HepG2 (cell line): ENCODE results near the gene KCTD14.

ENCODE experiments used
- CHD2 ChIP-seq: IDR thresholded peaks from 2 replicates; pipeline ENCODE4 v1.6.1; 2011; ENCODE audit warnings: low read depth, low read length, improper control_type of control experiment
- CSRNP1 ChIP-seq: sonication (generic); formaldehyde crosslinking; IDR thresholded peaks from 2 replicates; pipeline ENCODE4 v1.8.1; 2023; ENCODE audit warnings: mild to moderate bottlenecking, missing genetic modification reagents
- EZH2 ChIP-seq: conservative IDR thresholded peaks from 2 replicates; pipeline ENCODE4 v1.6.1; 2012; ENCODE audit warnings: mild to moderate bottlenecking, low read depth, low read length, moderate library complexity
- MYNN ChIP-seq: sonication (generic); formaldehyde crosslinking; IDR thresholded peaks from 2 replicates; pipeline ENCODE4 v1.4.0; 2020; ENCODE audit warnings: mild to moderate bottlenecking, low read depth, missing genetic modification reagents
- SIX4 ChIP-seq: sonication (generic); formaldehyde crosslinking; IDR thresholded peaks from 2 replicates; pipeline ENCODE4 v1.4.0; 2020; ENCODE audit warnings: missing genetic modification reagents
- YY1 ChIP-seq: IDR thresholded peaks from 2 replicates; pipeline ENCODE4 v1.6.1; 2011; ENCODE audit warnings: low read length, low read depth, moderate library complexity, mild to moderate bottlenecking; ENCODE audit not compliant: insufficient read depth, insufficient replicate concordance
- ZFX ChIP-seq: sonication (generic); formaldehyde crosslinking; IDR thresholded peaks from 2 replicates; pipeline ENCODE4 v1.4.0; 2020; ENCODE audit warnings: mild to moderate bottlenecking, low read depth, missing genetic modification reagents, moderate library complexity
- ZNF282 ChIP-seq: fragments of 450-650 bp; IDR thresholded peaks from 2 replicates; pipeline ENCODE4 v1.6.1; 2018; ENCODE audit not compliant: partially characterized antibody
- ZNF639 ChIP-seq: conservative IDR thresholded peaks from 2 replicates; pipeline ENCODE4 v1.6.1; 2018; ENCODE audit warnings: missing genetic modification reagents
- ZSCAN29 ChIP-seq: sonication (generic); formaldehyde crosslinking; conservative IDR thresholded peaks from 2 replicates; pipeline ENCODE4 v1.4.0; 2020; ENCODE audit warnings: mild to moderate bottlenecking, missing genetic modification reagents
- TF ChIP-seq, protein P1 (sequence below): sonication (generic); formaldehyde crosslinking; IDR thresholded peaks from 2 replicates; pipeline ENCODE4 v1.5.0; 2020; ENCODE audit warnings: mild to moderate bottlenecking, missing genetic modification reagents, moderate library complexity

GRCh38 chr11:78067704-78068103 is 44.6 kb upstream of the KCTD14 start:
- TF ChIP-seq, protein P1, sequence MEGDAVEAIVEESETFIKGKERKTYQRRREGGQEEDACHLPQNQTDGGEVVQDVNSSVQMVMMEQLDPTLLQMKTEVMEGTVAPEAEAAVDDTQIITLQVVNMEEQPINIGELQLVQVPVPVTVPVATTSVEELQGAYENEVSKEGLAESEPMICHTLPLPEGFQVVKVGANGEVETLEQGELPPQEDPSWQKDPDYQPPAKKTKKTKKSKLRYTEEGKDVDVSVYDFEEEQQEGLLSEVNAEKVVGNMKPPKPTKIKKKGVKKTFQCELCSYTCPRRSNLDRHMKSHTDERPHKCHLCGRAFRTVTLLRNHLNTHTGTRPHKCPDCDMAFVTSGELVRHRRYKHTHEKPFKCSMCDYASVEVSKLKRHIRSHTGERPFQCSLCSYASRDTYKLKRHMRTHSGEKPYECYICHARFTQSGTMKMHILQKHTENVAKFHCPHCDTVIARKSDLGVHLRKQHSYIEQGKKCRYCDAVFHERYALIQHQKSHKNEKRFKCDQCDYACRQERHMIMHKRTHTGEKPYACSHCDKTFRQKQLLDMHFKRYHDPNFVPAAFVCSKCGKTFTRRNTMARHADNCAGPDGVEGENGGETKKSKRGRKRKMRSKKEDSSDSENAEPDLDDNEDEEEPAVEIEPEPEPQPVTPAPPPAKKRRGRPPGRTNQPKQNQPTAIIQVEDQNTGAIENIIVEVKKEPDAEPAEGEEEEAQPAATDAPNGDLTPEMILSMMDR (CRISPR knock-in tag), result no peak
- no peak for TF ChIP-seq CHD2
- no peak for TF ChIP-seq ZFX (CRISPR knock-in tag)
- TF ChIP-seq MYNN (CRISPR knock-in tag), result no peak
- TF ChIP-seq ZSCAN29 (CRISPR knock-in tag), result no peak
- no peak for TF ChIP-seq ZNF282
- TF ChIP-seq ZNF639 (CRISPR knock-in tag), result no peak
- no peak for TF ChIP-seq EZH2
- TF ChIP-seq YY1, result no peak
- TF ChIP-seq SIX4 (CRISPR knock-in tag), result no peak
- TF ChIP-seq CSRNP1 (CRISPR knock-in tag), result no peak
